GM12878 (cell line): Measurements from ENCODE around the gene ZNF81. TPM values are rescaled to one million over a fixed set of nuclear protein-coding genes. Genes with fewer than 3 reads are reported as not detected.

ENCODE experiments used
- ATAC-seq: fragments of 200-7000 bp; cut with Tn5 transposase; 3 replicates; pipeline ENCODE4 v1.9.1; 2020; ENCODE audit warnings: mild to moderate bottlenecking, moderate library complexity
- BruUV-seq: library from RNA; stranded (reverse); fragments of 400-500 nt; replicated peaks from 2 replicates; lab custom pipeline; 2021; lab: Mats Ljungman, UMichigan
- CTCF ChIA-PET: fragments of 300-600 bp; sonication (Branson Sonifier 250); formaldehyde crosslinking; extraction: SDS; loops from one replicate; lab custom pipeline; 2021; ENCODE audit warnings: inconsistent platforms; lab: Yijun Ruan, JAX
- POLR2A ChIA-PET: fragments of 350-600 bp; formaldehyde crosslinking; extraction: SDS; loops from one replicate; lab custom pipeline; 2021; ENCODE audit warnings: inconsistent platforms; lab: Charles Lee
- RAD21 ChIA-PET: fragments of 300-600 bp; sonication (Branson Sonifier 250); formaldehyde crosslinking; loops from one replicate; lab custom pipeline; 2023; ENCODE audit warnings: antibody characterized with exemption; ENCODE audit not compliant: unreplicated experiment; lab: Charles Lee
- SMC1A ChIA-PET: fragments of 300-600 bp; sonication (Branson Sonifier 250); formaldehyde crosslinking; loops from one replicate; lab custom pipeline; 2023; ENCODE audit not compliant: unreplicated experiment, uncharacterized antibody; lab: Charles Lee
- DNase-seq: peaks from one replicate; pipeline ENCODE4 v3.0.0-alpha.2; 2011; ENCODE audit warnings: low read depth, low spot score
- FAIRE-seq: peaks from 3 replicates; lab custom pipeline; 2011; peaks lifted over from hg19 to GRCh38; lab: Jason Lieb, UNC
- H2AFZ ChIP-seq: 2 replicates; pipeline ENCODE4 v1.6.0; 2011; ENCODE audit warnings: low read depth, low read length, control low read depth; ENCODE audit not compliant: control insufficient read depth
- H3K27ac ChIP-seq: 2 replicates; pipeline ENCODE4 v1.5.1; 2011; ENCODE audit warnings: control low read depth; ENCODE audit not compliant: control insufficient read depth, insufficient read depth
- H3K27me3 ChIP-seq, 2 experiments: replicated peaks in 1 of 2; 2 replicates each; pipeline versions ENCODE4 v1.6.0 to v1.6.1; 2011; ENCODE audit warnings: low read length in 1 of 2; ENCODE audit not compliant: control insufficient read depth in 2 of 2, insufficient read depth in 2 of 2
- H3K36me3 ChIP-seq, 2 experiments: 2 replicates each; pipeline ENCODE4 v1.5.1; 2011; ENCODE audit warnings: low read length in 1 of 2; ENCODE audit not compliant: control insufficient read depth in 2 of 2, insufficient read depth in 2 of 2
- H3K4me1 ChIP-seq: 2 replicates; pipeline ENCODE4 v1.6.1; 2011; ENCODE audit warnings: mild to moderate bottlenecking, low read length, moderate library complexity, mixed read lengths; ENCODE audit not compliant: control insufficient read depth, insufficient read depth
- H3K4me2 ChIP-seq: 2 replicates; pipeline ENCODE4 v1.6.0; 2011; ENCODE audit warnings: control low read depth; ENCODE audit not compliant: control insufficient read depth, insufficient read depth
- H3K4me3 ChIP-seq: fragments of 200-600 bp; sonication (generic); 2 replicates; pipeline ENCODE4 v1.5.1; 2016
- H3K79me2 ChIP-seq: 2 replicates; pipeline ENCODE4 v1.6.0; 2011; ENCODE audit warnings: low read length; ENCODE audit not compliant: control insufficient read depth, insufficient read depth
- H3K9ac ChIP-seq: 2 replicates; pipeline ENCODE4 v1.8.0; 2011; ENCODE audit warnings: low read length, control low read depth, mixed read lengths; ENCODE audit not compliant: control insufficient read depth, insufficient read depth
- H3K9me3 ChIP-seq: replicated peaks from 3 replicates; pipeline ENCODE4 v1.5.1; 2011; ENCODE audit warnings: mild to moderate bottlenecking, low read length; ENCODE audit not compliant: control insufficient read depth, insufficient read depth
- H4K20me1 ChIP-seq: 2 replicates; pipeline ENCODE4 v1.6.0; 2011; ENCODE audit not compliant: control insufficient read depth, insufficient read depth
- BHLHE40 ChIP-seq, 2 experiments: fragments of 450-650 bp in 1 of 2; IDR thresholded peaks; 2 replicates each; pipeline ENCODE4 v1.6.1; 2011 to 2017; ENCODE audit warnings: low read depth in 2 of 2, borderline replicate concordance in 1 of 2, improper control_type of control experiment in 1 of 2, low read length in 1 of 2, mild to moderate bottlenecking in 1 of 2
- DPF2 ChIP-seq: fragments of 450-650 bp; IDR thresholded peaks from 2 replicates; pipeline ENCODE4 v1.6.1; 2017; ENCODE audit warnings: mild to moderate bottlenecking
- MEF2A ChIP-seq: IDR thresholded peaks from 2 replicates; pipeline ENCODE4 v1.6.1; 2011; ENCODE audit warnings: low read depth, mild to moderate bottlenecking, low read length, moderate library complexity; ENCODE audit not compliant: insufficient read depth
- NBN ChIP-seq: fragments of 450-650 bp; IDR thresholded peaks from 2 replicates; pipeline ENCODE4 v1.6.1; 2016
- WGBS: methylation state at CpG from one replicate; pipeline ENCODE4 v1.1.6; 2016; ENCODE audit warnings: low lambda C conversion rate; ENCODE audit not compliant: insufficient replicate concordance, insufficient coverage; ENCODE audit errors: missing lambda C conversion rate; 5-methylcytosine and 5-hydroxymethylcytosine counted together
- in situ Hi-C: fragments of 300-500 bp; cut with MboI; formaldehyde crosslinking; loops from 9 replicates; pipeline ENCODE4 v1.14.3; 2018; ENCODE audit warnings: mixed read lengths
- intact Hi-C: fragments of 100-400 bp; cut with micrococcal nuclease; formaldehyde crosslinking; loops from one replicate; pipeline ENCODE4 v1.14.2; 2022; ENCODE audit not compliant: unreplicated experiment
- polyA plus RNA-seq, 11 experiments: library from polyadenylated mRNA; depleted of rRNA in 4 of 11; unstranded in 6 of 11; stranded (reverse) in 5 of 11; fragments of >200 nt; fragmentation: Nextera tagmentation in 4 of 11; fragmentation: Illumina TruSeq in 1 of 11; extraction: Ambion mirVana in 4 of 11; extraction: Trizol in 1 of 11; gene quantifications; 1 replicate in 1 of 11; 2 replicates in 10 of 11; pipeline versions ENCODE4 v1.2.1 to v1.2.3, GENCODE V29; 2011 to 2016; ENCODE audit warnings: inconsistent platforms in 2 of 11, missing spikeins in 2 of 11, low read depth in 1 of 11
- total RNA-seq, 4 experiments: library from RNA; depleted of rRNA in 3 of 4; stranded (reverse); fragments of >200 nt in 3 of 4; fragmentation: Illumina TruSeq in 1 of 4; extraction: Trizol in 1 of 4; gene quantifications; 2 replicates each; pipeline versions ENCODE4 v1.2.1 to v1.2.3, GENCODE V29; 2013 to 2021
- TF ChIP-seq, protein P1 (sequence below): fragments of 450-650 bp; formaldehyde crosslinking; IDR thresholded peaks from 2 replicates; pipeline ENCODE4 v1.5.0; 2022; ENCODE audit warnings: mild to moderate bottlenecking, missing genetic modification characterization

The ZNF81 gene
- total and polyA plus RNA-seq, 10 of the 15 experiments (the other 5 are each of a cell fraction or from before 2014, with no cell fraction given) = 3.4 to 7.2 (median 4.4) TPM

DNA sequence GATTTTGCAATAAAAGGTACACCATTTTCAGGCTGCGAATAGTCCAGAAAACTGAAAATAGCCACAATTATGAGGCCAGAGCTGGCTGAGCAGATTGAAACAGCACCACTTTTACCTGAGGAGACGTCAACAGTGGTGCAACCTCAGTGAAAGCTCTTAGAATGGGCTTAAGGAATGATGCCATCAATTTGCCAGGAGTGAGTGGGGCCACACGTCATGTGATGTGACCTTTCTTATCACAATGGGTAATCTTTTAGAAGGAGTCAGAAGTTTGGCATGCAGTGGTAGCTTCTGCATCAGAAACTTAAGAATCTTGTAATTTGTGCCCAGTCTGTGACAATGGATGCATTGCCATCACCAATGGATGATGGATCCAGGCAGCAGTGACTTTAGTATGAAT is 27.6 kb downstream of the ZNF81 start:
- no peak overlapping the region for H3K27ac ChIP-seq
- ChIA-PET POLR2A (no interaction called here), SMC1A (interaction anchor here (1.0 kb wide), 1 partner anchor 15 kb away, joined by 4 read pairs; no protein-coding TSS in a partner anchor)
- no peaks in the 10 kb centered on the region for H3K9me3 ChIP-seq
- no peak overlapping the region for H3K4me3 ChIP-seq
- no peaks in the 10 kb centered on the region for H4K20me1 ChIP-seq
- no peak for DNase-seq
- no peak for ATAC-seq
- no peak overlapping the region for H3K9ac ChIP-seq
- no peak for FAIRE-seq
- no peak overlapping the region for H2AFZ ChIP-seq
- TF ChIP-seq, protein P1, sequence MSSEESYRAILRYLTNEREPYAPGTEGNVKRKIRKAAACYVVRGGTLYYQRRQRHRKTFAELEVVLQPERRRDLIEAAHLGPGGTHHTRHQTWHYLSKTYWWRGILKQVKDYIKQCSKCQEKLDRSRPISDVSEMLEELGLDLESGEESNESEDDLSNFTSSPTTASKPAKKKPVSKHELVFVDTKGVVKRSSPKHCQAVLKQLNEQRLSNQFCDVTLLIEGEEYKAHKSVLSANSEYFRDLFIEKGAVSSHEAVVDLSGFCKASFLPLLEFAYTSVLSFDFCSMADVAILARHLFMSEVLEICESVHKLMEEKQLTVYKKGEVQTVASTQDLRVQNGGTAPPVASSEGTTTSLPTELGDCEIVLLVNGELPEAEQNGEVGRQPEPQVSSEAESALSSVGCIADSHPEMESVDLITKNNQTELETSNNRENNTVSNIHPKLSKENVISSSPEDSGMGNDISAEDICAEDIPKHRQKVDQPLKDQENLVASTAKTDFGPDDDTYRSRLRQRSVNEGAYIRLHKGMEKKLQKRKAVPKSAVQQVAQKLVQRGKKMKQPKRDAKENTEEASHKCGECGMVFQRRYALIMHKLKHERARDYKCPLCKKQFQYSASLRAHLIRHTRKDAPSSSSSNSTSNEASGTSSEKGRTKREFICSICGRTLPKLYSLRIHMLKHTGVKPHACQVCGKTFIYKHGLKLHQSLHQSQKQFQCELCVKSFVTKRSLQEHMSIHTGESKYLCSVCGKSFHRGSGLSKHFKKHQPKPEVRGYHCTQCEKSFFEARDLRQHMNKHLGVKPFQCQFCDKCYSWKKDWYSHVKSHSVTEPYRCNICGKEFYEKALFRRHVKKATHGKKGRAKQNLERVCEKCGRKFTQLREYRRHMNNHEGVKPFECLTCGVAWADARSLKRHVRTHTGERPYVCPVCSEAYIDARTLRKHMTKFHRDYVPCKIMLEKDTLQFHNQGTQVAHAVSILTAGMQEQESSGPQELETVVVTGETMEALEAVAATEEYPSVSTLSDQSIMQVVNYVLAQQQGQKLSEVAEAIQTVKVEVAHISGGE (CRISPR knock-in tag) = no peak
- TF ChIP-seq BHLHE40 (IDR thresholded peaks at IDR 0.05; ENCODE audit: borderline replicate concordance in 1 of 2, low read depth in 2 of 2, low read length in 1 of 2) = no peak
- TF ChIP-seq MEF2A = no peak
- no peak for TF ChIP-seq DPF2
- TF ChIP-seq NBN = no peak
- TF ChIP-seq, all 136 proteins: peak for 0
- in situ Hi-C loops (no loop called here), intact Hi-C loops (no loop called here)
- H3K4me1 ChIP-seq = no peaks in the 10 kb centered on the region
- no TSS peak for BruUV-seq
- H3K79me2 ChIP-seq = no peaks in the 10 kb centered on the region
- RAD21 ChIA-PET = no interaction called here
- H3K36me3 ChIP-seq = no peaks in the 10 kb centered on the region; a peak in 1 of 4 replicates
- no peak overlapping the region for H3K4me2 ChIP-seq
- CTCF ChIA-PET = interaction anchor here (1.0 to 2.5 kb wide), 2 partner anchors 11 kb away, joined by 3 to 12 read pairs; no protein-coding TSS in a partner anchor
- 57% methylated on average over 3 of the region's 3 CpGs for WGBS
- H3K27me3 ChIP-seq = no peaks in the 10 kb centered on the region
